Ishikawa (cell line): ENCODE results near the gene DCAF8L1.

Source experiments
- EGR1 ChIP-seq: IDR thresholded peaks from 2 replicates; pipeline ENCODE4 v1.6.1; 2012
- EP300 ChIP-seq: IDR thresholded peaks from 2 replicates; pipeline ENCODE4 v1.6.1; 2012; ENCODE audit warnings: borderline replicate concordance
- FOXM1 ChIP-seq: IDR thresholded peaks from 2 replicates; pipeline ENCODE4 v1.6.1; 2012; ENCODE audit warnings: low read depth, borderline replicate concordance
- TAF1 ChIP-seq: IDR thresholded peaks from 2 replicates; pipeline ENCODE4 v1.6.1; 2012; ENCODE audit warnings: low read depth, mild to moderate bottlenecking
- TCF12 ChIP-seq: IDR thresholded peaks from 2 replicates; pipeline ENCODE4 v1.6.1; 2012; ENCODE audit warnings: low read depth
- TEAD4 ChIP-seq: IDR thresholded peaks from 2 replicates; pipeline ENCODE4 v1.6.1; 2012
- YY1 ChIP-seq: IDR thresholded peaks from 2 replicates; pipeline ENCODE4 v1.6.1; 2012; ENCODE audit warnings: low read depth
- ZBTB7A ChIP-seq: IDR thresholded peaks from 2 replicates; pipeline ENCODE4 v1.6.1; 2012; ENCODE audit warnings: low read depth
- TF ChIP-seq, protein P1 (sequence below): IDR thresholded peaks from 2 replicates; pipeline ENCODE4 v1.6.1; 2012
- TF ChIP-seq, protein P2 (sequence below): IDR thresholded peaks from 2 replicates; pipeline ENCODE4 v1.6.1; 2012

DCAF8L1 gene

GRCh38 chrX:27933361-27933760, 47.9 kb downstream of the DCAF8L1 start:
- TF ChIP-seq FOXM1 (no peak), ZBTB7A (no peak), EP300 (no peak), TAF1 (no peak), YY1 (no peak), TCF12 (no peak), TEAD4 (no peak), EGR1 (no peak)
- TF ChIP-seq, protein P1, sequence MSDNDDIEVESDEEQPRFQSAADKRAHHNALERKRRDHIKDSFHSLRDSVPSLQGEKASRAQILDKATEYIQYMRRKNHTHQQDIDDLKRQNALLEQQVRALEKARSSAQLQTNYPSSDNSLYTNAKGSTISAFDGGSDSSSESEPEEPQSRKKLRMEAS, result no peak
- TF ChIP-seq, protein P2, sequence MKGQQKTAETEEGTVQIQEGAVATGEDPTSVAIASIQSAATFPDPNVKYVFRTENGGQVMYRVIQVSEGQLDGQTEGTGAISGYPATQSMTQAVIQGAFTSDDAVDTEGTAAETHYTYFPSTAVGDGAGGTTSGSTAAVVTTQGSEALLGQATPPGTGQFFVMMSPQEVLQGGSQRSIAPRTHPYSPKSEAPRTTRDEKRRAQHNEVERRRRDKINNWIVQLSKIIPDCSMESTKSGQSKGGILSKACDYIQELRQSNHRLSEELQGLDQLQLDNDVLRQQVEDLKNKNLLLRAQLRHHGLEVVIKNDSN, result no peak
